Suppressor macrophage treated with lipopolysaccharide for 4 hours (primary cell): ENCODE results near the gene LSM3.
"Not testable (repeated sequence)": the region's sequence is repeated elsewhere in the genome, so short reads cannot be mapped to it uniquely, and the experiment has no call there.

Source experiments
- DNase-seq: peaks from one replicate; pipeline ENCODE4 v3.0.0-alpha.2; 2020

The LSM3 gene

GRCh38 chr3:14223595-14223994 is 45.0 kb downstream of the LSM3 start:
- no peak for DNase-seq

GRCh38 chr3:14224895-14225294 is 46.3 kb downstream of the LSM3 start:
- DNase-seq, result no peak

GRCh38 chr3:14225421-14225820 is 46.8 kb downstream of the LSM3 start:
- DNase-seq, result peak; percentile 48

GRCh38 chr3:14226351-14226750 is 47.7 kb downstream of the LSM3 start:
- not testable (repeated sequence) for DNase-seq

GRCh38 chr3:14227856-14228255 is 49.2 kb downstream of the LSM3 start:
- no peak for DNase-seq

GRCh38 chr3:14228681-14229470 is 50.3 kb downstream of the LSM3 start:
- DNase-seq, result no peak

GRCh38 chr3:14229695-14230094 is 51.1 kb downstream of the LSM3 start:
- DNase-seq, result not testable (repeated sequence)

- no peak for DNase-seq
These were observed 52.1 kb downstream of the LSM3 start for GRCh38 chr3:14230729-14231128.

- no peak for DNase-seq
These were observed 52.8 kb downstream of the LSM3 start for GRCh38 chr3:14231145-14231990.

- DNase-seq, result no peak
These were observed 53.4 kb downstream of the LSM3 start for GRCh38 chr3:14231998-14232501.

GRCh38 chr3:14234251-14235002 is 55.8 kb downstream of the LSM3 start:
- DNase-seq, result no peak

- DNase-seq, result no peak
These were observed 56.6 kb downstream of the LSM3 start for GRCh38 chr3:14235003-14235911.

GRCh38 chr3:14235912-14236295 is 57.3 kb downstream of the LSM3 start:
- DNase-seq, result no peak

GRCh38 chr3:14236902-14237301 is 58.3 kb downstream of the LSM3 start:
- no peak for DNase-seq

- no peak for DNase-seq
These were observed 58.8 kb downstream of the LSM3 start for GRCh38 chr3:14237457-14237856.

GRCh38 chr3:14238356-14238755 is 59.7 kb downstream of the LSM3 start:
- DNase-seq, result no peak

GRCh38 chr3:14238930-14239329 is 60.3 kb downstream of the LSM3 start:
- DNase-seq, result no peak

GRCh38 chr3:14239940-14240339 is 61.3 kb downstream of the LSM3 start:
- DNase-seq, result no peak

GRCh38 chr3:14240366-14240765 is 61.7 kb downstream of the LSM3 start:
- DNase-seq, result no peak

- no peak for DNase-seq
These were observed 63.1 kb downstream of the LSM3 start for GRCh38 chr3:14241716-14242115.

- DNase-seq, result no peak
These were observed 64.1 kb downstream of the LSM3 start for GRCh38 chr3:14242490-14243311.
